22Rv1 (cell line): ENCODE results near the gene WDR5.

ENCODE experiments used
- ZFX ChIP-seq: fragments of 450-650 bp; IDR thresholded peaks from 2 replicates; pipeline ENCODE4 v1.6.1; 2017; ENCODE audit warnings: antibody characterized with exemption, borderline replicate concordance
- TF ChIP-seq, protein P1 (sequence below): fragments of 450-650 bp; IDR thresholded peaks from 2 replicates; pipeline ENCODE4 v1.5.1; 2017; ENCODE audit warnings: mild to moderate bottlenecking

DNA sequence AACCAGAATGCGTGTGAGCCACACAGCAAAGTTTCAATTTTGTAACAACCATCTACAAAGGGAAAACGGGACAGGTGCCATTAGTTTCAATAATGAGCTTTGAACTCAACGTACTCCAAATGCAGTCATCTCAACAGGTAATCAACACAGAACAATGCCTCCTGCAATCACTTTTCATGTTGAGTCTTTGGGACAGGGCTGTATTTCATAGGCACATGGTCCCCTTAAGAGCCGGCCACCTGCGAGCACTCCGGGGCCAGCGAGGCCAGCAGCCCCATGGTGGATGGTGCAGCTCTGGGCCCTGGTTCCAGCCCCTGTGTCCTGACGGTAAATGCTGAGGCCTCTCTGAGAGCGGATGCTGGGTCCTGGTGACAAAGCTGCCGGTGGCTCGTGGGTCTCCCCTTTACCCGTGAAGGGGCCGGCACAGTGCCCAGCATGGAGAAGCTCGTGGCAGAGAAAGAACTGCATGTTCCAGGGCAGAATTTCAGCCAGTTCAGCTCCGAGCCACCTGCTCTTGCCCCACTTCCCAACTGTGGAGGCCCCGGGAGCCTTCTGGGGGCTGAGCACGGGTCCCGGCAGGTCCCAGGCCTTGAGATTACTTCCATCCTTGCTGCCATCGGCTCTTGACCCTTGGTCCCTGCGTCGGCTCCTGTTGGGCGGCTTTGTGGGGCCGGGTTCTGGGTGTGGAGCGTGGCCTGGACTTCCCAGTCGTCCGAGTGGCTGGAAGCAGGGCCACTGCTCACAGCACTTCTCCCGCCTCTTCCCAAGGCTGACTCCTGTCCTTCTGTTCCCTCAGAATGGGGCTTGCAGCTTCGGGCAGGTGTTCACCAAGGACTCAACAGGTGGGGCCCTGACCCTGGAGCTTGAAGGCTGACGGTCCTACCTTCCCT is 54.6 kb downstream of the WDR5 start:
- TF ChIP-seq, protein P1, sequence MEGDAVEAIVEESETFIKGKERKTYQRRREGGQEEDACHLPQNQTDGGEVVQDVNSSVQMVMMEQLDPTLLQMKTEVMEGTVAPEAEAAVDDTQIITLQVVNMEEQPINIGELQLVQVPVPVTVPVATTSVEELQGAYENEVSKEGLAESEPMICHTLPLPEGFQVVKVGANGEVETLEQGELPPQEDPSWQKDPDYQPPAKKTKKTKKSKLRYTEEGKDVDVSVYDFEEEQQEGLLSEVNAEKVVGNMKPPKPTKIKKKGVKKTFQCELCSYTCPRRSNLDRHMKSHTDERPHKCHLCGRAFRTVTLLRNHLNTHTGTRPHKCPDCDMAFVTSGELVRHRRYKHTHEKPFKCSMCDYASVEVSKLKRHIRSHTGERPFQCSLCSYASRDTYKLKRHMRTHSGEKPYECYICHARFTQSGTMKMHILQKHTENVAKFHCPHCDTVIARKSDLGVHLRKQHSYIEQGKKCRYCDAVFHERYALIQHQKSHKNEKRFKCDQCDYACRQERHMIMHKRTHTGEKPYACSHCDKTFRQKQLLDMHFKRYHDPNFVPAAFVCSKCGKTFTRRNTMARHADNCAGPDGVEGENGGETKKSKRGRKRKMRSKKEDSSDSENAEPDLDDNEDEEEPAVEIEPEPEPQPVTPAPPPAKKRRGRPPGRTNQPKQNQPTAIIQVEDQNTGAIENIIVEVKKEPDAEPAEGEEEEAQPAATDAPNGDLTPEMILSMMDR = no peak
- no peak for TF ChIP-seq ZFX
